ENCODE data around the gene PBX3. TPM values are rescaled to one million over a fixed set of nuclear protein-coding genes. Genes with fewer than 3 reads are reported as not detected.

The PBX3 gene
- total and polyA plus RNA-seq, 3 donors from 2014 or later: 21.0 to 56.1 (median 48.0) TPM

DNA sequence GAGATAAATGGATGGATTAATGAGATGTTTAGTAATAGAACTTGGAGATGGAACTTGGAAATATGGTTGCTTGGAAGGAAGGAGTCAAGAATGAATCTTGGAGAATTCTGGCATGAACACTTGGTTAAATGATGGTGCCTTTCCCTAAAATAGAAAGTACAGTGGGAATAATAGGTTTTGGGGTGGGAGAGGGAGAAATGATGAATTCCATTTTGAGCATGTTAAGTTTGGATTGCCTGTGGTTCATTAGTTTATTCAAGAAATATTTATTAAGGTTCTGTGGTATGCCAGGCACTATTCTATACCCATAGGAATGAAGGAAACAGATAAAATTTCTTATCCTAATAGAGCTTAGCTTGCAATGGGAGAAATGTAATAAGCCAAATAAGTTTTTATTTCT, 58.4 kb downstream of the PBX3 start:
- Histone ChIP-seq H3K27ac (no peak overlapping the region), H3K4me1 (no peaks in the 10 kb centered on the region)

GRCh38 chr9:125807079-125807478, 59.9 kb downstream of the PBX3 start:
- TF ChIP-seq CTCF (IDR thresholded peaks at IDR 0.05) (no peak), POLR2A (IDR thresholded peaks at IDR 0.05) (no peak)
- whole genome bisulfite sequencing, 2 donors: 93 to 94% methylated on average over 3 of the region's 3 CpGs
- Histone ChIP-seq H3K4me3 (no peak overlapping the region), H3K27ac (no peak overlapping the region), H3K9me3 (no peaks in the 10 kb centered on the region), H3K27me3 (no peaks in the 10 kb centered on the region), H3K36me3 (ENCODE audit: low read depth, missing control alignments) (no peaks in the 10 kb centered on the region), H3K4me1 (no peaks in the 10 kb centered on the region)
- intact Hi-C loops (cut with DNase I; ENCODE audit: low total_unique reads): no loop called here
- DNase-seq: no peak

More for the DNA sequence above, 58.4 kb downstream of the PBX3 start:
- Histone ChIP-seq H3K27me3 (no peaks in the 10 kb centered on the region), H3K9me3 (no peaks in the 10 kb centered on the region), H3K4me3 (no peak overlapping the region), H3K36me3 (ENCODE audit: low read depth, missing control alignments) (no peaks in the 10 kb centered on the region)
- no peak for DNase-seq
- intact Hi-C loops (cut with DNase I; ENCODE audit: low total_unique reads): no loop called here
- TF ChIP-seq POLR2A (IDR thresholded peaks at IDR 0.05) (no peak), CTCF (IDR thresholded peaks at IDR 0.05) (no peak)

- H3K4me1 ChIP-seq: no peaks in the 10 kb centered on the region
- DNase-seq: no peak
- H3K36me3 ChIP-seq (ENCODE audit: low read depth, missing control alignments): no peaks in the 10 kb centered on the region
- no peak overlapping the region for H3K4me3 ChIP-seq
- TF ChIP-seq POLR2A (IDR thresholded peaks at IDR 0.05) (no peak), CTCF (IDR thresholded peaks at IDR 0.05) (no peak)
- no peak overlapping the region for H3K27ac ChIP-seq
- H3K27me3 ChIP-seq: no peaks in the 10 kb centered on the region
- no peaks in the 10 kb centered on the region for H3K9me3 ChIP-seq
- intact Hi-C loops (cut with DNase I; ENCODE audit: low total_unique reads): no loop called here
These were observed 63.0 kb downstream of the PBX3 start for GRCh38 chr9:125810161-125810560.

GRCh38 chr9:125811002-125811401, 63.8 kb downstream of the PBX3 start:
- WGBS, 2 donors: 85 to 92% methylated on average over 3 of the region's 3 CpGs

More at GRCh38 chr9:125811002-125811401, 63.8 kb downstream of the PBX3 start:
- Histone ChIP-seq H3K27me3 (no peaks in the 10 kb centered on the region), H3K4me1 (no peaks in the 10 kb centered on the region), H3K27ac (no peak overlapping the region), H3K36me3 (ENCODE audit: low read depth, missing control alignments) (no peaks in the 10 kb centered on the region), H3K4me3 (no peak overlapping the region), H3K9me3 (no peaks in the 10 kb centered on the region)
- intact Hi-C loops (cut with DNase I; ENCODE audit: low total_unique reads): no loop called here
- DNase-seq: no peak
- TF ChIP-seq POLR2A (IDR thresholded peaks at IDR 0.05): no peak
- TF ChIP-seq CTCF (IDR thresholded peaks at IDR 0.05): no peak
